Naive thymus-derived CD4-positive, alpha-beta T cell (primary cell): ENCODE measurements around the gene CEACAM20. TPM values are rescaled to one million over a fixed set of nuclear protein-coding genes. Genes with fewer than 3 reads are reported as not detected.

Experiments
- ATAC-seq: fragments of 150-1000 bp; cut with Tn5 transposase; 2 replicates; pipeline ENCODE4 v1.10.0; 2021; ENCODE audit warnings: mild to moderate bottlenecking, moderate library complexity
- CTCF ChIA-PET: fragments of 350-600 bp; sonication (Branson Sonifier 250); formaldehyde crosslinking; loops from one replicate; lab custom pipeline; 2021; ENCODE audit warnings: antibody characterized with exemption; lab: Charles Lee
- POLR2A ChIA-PET: fragments of 350-600 bp; sonication (Branson Sonifier 250); formaldehyde crosslinking; loops from one replicate; lab custom pipeline; 2021; ENCODE audit warnings: antibody characterized with exemption, inconsistent platforms; lab: Charles Lee
- DNase-seq, 9 donors: peaks; one replicate each; pipeline versions ENCODE4 v3.0.0 to v3.0.0-alpha.2; 2020 to 2022; ENCODE audit warnings: mixed read lengths in 1 of 9
- H3K27ac ChIP-seq: one replicate; pipeline ENCODE4 v1.7.0; 2013; ENCODE audit warnings: mild to moderate bottlenecking, low read depth, low read length, moderate library complexity
- H3K27me3 ChIP-seq, 2 donors: one replicate each; pipeline ENCODE4 v1.7.0; 2013; ENCODE audit warnings: low read length in 2 of 2, mild to moderate bottlenecking in 2 of 2, moderate library complexity in 2 of 2; ENCODE audit not compliant: control insufficient read depth in 2 of 2, insufficient read depth in 2 of 2
- H3K36me3 ChIP-seq, 3 experiments: 1 replicate in 2 of 3; 2 replicates in 1 of 3; pipeline ENCODE4 v1.7.0; 2013; ENCODE audit warnings: low read length in 3 of 3, mild to moderate bottlenecking in 3 of 3, moderate library complexity in 1 of 3; ENCODE audit not compliant: insufficient read depth in 3 of 3, control insufficient read depth in 2 of 3
- H3K4me1 ChIP-seq, 2 donors: one replicate each; pipeline ENCODE4 v1.7.0; 2013; ENCODE audit warnings: low read length in 2 of 2, mild to moderate bottlenecking in 2 of 2, moderate library complexity in 1 of 2; ENCODE audit not compliant: control insufficient read depth in 2 of 2, insufficient read depth in 2 of 2
- H3K4me3 ChIP-seq: 2 replicates; pipeline ENCODE4 v1.7.0; 2013; ENCODE audit warnings: mild to moderate bottlenecking, low read length
- H3K9me3 ChIP-seq, 3 experiments: 1 replicate in 2 of 3; 2 replicates in 1 of 3; pipeline ENCODE4 v1.7.0; 2013; ENCODE audit warnings: low read length in 3 of 3; ENCODE audit not compliant: control insufficient read depth in 2 of 3
- H3K27ac Mint-ChIP-seq, 9 donors: one replicate each; pipeline ENCODE4 v1.8.0; 2020 to 2022; ENCODE audit warnings: mixed read lengths in 9 of 9, mild to moderate bottlenecking in 8 of 9, moderate library complexity in 5 of 9, inconsistent platforms in 2 of 9
- H3K27me3 Mint-ChIP-seq, 5 donors: one replicate each; pipeline ENCODE4 v1.8.0; 2021 to 2022; ENCODE audit warnings: mixed read lengths in 5 of 5, mild to moderate bottlenecking in 1 of 5
- H3K36me3 Mint-ChIP-seq, 5 donors: one replicate each; pipeline ENCODE4 v1.8.0; 2020 to 2022; ENCODE audit warnings: mixed read lengths in 5 of 5, mild to moderate bottlenecking in 3 of 5, inconsistent platforms in 1 of 5
- H3K4me1 Mint-ChIP-seq, 7 donors: one replicate each; pipeline ENCODE4 v1.8.0; 2020 to 2022; ENCODE audit warnings: mixed read lengths in 7 of 7, mild to moderate bottlenecking in 3 of 7, inconsistent platforms in 1 of 7
- H3K4me3 Mint-ChIP-seq, 10 donors: one replicate each; pipeline ENCODE4 v1.8.0; 2020 to 2022; ENCODE audit warnings: mild to moderate bottlenecking in 10 of 10, mixed read lengths in 10 of 10, moderate library complexity in 6 of 10, inconsistent platforms in 2 of 10
- H3K9me3 Mint-ChIP-seq, 11 donors: one replicate each; pipeline ENCODE4 v1.8.0; 2020 to 2022; ENCODE audit warnings: mixed read lengths in 11 of 11, mild to moderate bottlenecking in 4 of 11, inconsistent platforms in 1 of 11, moderate library complexity in 1 of 11
- intact Hi-C, 2 donors: fragments of 100-400 bp; cut with micrococcal nuclease; formaldehyde crosslinking; loops; one replicate each; pipeline ENCODE4 v1.15.1; 2023
- polyA plus RNA-seq, 2 donors: library from polyadenylated mRNA; unstranded; fragments of 300-500 nt; fragmentation: Illumina TruSeq; gene quantifications; one replicate each; pipeline ENCODE4 v1.2.3, GENCODE V29; 2021
- total RNA-seq, 6 experiments: library from RNA in 5 of 6; stranded (reverse) in 5 of 6; gene quantifications; 1 replicate in 5 of 6; 2 replicates in 1 of 6; pipeline ENCODE4 v1.2.3 and lab custom pipeline; 2021 to 2026

CEACAM20 gene
- total and polyA plus RNA-seq, 7 experiments from 2014 or later, result not detected

DNA sequence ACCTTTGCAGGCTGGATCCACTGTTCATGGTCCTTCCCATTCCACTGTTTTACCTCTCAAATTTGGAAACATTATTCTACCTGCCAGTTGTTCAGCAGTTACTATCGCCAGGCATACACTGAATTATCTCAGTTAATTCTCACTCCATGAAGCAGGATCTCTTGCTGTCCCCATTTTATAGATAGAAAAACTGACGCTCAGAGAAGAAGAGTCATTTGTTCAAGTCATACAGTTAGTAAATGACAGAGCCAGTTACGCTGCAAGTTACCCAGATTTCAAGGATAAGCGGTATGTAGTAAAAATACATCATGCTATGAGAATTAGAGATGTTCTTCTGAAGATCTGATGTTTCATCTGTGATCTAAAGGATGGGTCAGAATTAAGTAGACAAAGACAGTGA is 43.7 kb upstream of the CEACAM20 start:
- H3K4me1 Mint-ChIP-seq, result no peaks in the 10 kb centered on the region
- H3K36me3 Mint-ChIP-seq, result no peaks in the 10 kb centered on the region
- H3K9me3 ChIP-seq, result no peaks in the 10 kb centered on the region
- ATAC-seq (no peak), DNase-seq (no peak)
- intact Hi-C loops, result no loop called here
- H3K27me3 ChIP-seq, result no peaks in the 10 kb centered on the region
- H3K4me1 ChIP-seq, result no peaks in the 10 kb centered on the region
- no peaks in the 10 kb centered on the region for H3K36me3 ChIP-seq
- H3K4me3 Mint-ChIP-seq, result no peak overlapping the region
- POLR2A ChIA-PET, result no interaction called here
- H3K27ac Mint-ChIP-seq, result no peak overlapping the region
- peaks cover 0 to 25% (median 2%) of the 10 kb centered on the region in 11 donors for H3K9me3 Mint-ChIP-seq
- H3K27me3 Mint-ChIP-seq, result peaks cover 0 to 17% (median 9%) of the 10 kb centered on the region in 5 donors
- CTCF ChIA-PET, result no interaction called here
- H3K4me3 ChIP-seq, result no peak overlapping the region
- no peak overlapping the region for H3K27ac ChIP-seq

DNA sequence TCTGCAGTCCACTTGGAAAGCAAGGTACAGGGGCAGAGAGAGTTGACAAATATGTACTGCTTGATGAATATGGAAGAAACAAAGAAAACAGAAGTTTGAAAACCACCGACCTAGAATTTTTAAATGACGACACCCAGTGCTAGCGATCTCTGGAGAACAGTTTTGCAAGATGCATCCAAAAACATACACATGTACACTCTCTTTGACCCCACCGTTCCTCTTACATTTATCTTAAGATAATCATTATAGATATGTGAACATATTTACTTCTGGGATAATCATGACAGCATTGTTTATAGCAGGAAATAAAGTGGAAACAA is 43.1 kb upstream of the CEACAM20 start:
- DNase-seq, result no peak
- POLR2A ChIA-PET, result no interaction called here
- Mint-ChIP-seq H3K4me3 (no peak overlapping the region), H3K27me3 (peaks cover 0 to 17% (median 13%) of the 10 kb centered on the region in 5 donors), H3K27ac (no peak overlapping the region), H3K9me3 (peaks cover 0 to 20% (median 0%) of the 10 kb centered on the region in 11 donors), H3K4me1 (no peaks in the 10 kb centered on the region), H3K36me3 (no peaks in the 10 kb centered on the region)
- Histone ChIP-seq H3K4me1 (no peaks in the 10 kb centered on the region), H3K4me3 (no peak overlapping the region), H3K27me3 (no peaks in the 10 kb centered on the region), H3K36me3 (no peaks in the 10 kb centered on the region), H3K9me3 (no peaks in the 10 kb centered on the region), H3K27ac (no peak overlapping the region)
- ATAC-seq, result no peak
- CTCF ChIA-PET, result no interaction called here
- intact Hi-C loops, result no loop called here

DNA sequence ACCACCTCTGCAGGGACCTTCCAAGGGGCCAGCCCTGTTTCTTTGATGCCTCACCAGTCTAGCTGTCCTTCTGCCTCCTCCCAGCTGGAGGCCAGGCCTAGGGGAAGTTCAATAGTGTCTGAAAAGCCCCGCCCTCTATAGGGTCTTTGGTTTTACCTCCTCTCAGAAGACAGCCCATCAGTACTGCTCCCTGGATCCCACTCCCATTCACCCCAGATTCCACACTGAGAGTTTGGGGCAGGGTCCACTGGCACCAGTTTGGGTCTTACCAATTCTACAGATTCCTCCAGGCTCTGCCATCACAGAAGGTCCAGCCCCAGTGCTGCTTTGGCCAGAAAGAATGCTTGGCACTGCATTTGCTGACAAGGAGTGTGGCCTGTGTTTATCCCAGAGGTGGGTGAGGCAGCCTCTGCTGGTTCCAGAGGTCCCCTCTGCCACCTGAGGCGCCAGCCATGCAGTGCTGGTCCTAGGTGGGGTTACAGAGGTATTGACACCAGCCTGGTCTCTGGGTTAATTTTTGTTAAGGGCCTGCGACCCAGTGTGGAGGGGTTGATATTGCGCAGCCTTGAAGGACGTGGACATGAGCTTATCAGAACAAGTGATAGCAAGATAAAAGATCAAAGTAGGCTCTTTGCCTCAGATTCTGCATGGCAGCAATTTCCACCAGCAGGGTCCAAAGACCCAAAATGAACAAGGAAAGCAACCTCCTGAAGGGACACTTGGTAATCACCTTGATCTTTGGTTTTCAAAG is 42.5 kb upstream of the CEACAM20 start:
- H3K4me1 Mint-ChIP-seq, result no peaks in the 10 kb centered on the region
- no peaks in the 10 kb centered on the region for H3K36me3 ChIP-seq
- no peak overlapping the region for H3K4me3 Mint-ChIP-seq
- no peak overlapping the region for H3K27ac ChIP-seq
- ATAC-seq (no peak), DNase-seq (no peak)
- no peaks in the 10 kb centered on the region for H3K27me3 ChIP-seq
- intact Hi-C loops, result loop anchor here (1.0 kb wide), 1 partner anchor 85 kb away; no protein-coding TSS in a partner anchor
- no peak overlapping the region for H3K4me3 ChIP-seq
- ChIA-PET POLR2A (no interaction called here), CTCF (interaction anchor here (1.1 to 2.4 kb wide), 3 partner anchors 8 to 86 kb away, joined by 3 to 13 read pairs (median 5); no protein-coding TSS in a partner anchor)
- H3K27ac Mint-ChIP-seq, result no peak overlapping the region
- no peaks in the 10 kb centered on the region for H3K9me3 ChIP-seq
- no peaks in the 10 kb centered on the region for H3K36me3 Mint-ChIP-seq
- peaks cover 0 to 20% (median 16%) of the 10 kb centered on the region in 5 donors for H3K27me3 Mint-ChIP-seq
- peaks cover 0 to 15% (median 0%) of the 10 kb centered on the region in 11 donors for H3K9me3 Mint-ChIP-seq
- no peaks in the 10 kb centered on the region for H3K4me1 ChIP-seq

DNA sequence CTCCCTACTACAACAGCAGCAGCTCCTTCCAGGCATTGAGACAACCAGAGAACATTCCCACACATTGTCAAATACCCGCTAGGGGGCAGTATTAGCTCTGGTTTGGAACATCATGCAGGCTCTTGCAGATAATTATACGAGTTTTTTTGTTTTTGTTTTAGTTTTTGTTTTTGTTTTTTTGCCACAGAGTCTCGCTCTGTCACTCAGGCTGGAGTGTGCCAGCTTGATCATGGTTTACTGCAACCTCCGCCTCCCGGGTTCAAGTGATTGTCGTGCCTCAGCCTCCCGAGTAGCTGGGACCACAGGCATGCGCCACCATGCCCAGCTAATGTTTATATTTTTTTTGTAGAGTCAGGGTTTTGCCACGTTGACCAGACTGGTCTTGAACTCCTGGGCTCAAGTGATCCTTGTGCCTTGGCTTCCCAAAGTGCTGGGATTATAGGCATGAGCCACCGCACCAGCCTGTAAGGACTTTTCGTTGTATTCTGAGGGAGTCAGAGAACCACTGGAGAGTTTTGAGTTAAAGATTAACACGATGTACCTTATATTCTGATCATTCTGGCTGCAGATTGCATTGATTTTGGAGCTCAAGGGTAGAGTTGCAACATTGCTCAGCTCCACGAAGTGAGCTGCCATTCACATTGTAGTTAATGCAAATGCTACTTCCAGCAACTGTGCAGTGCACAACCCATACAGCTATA is 41.7 kb upstream of the CEACAM20 start:
- Mint-ChIP-seq H3K4me3 (no peak overlapping the region), H3K27ac (peak overlapping the region in 1 of 9 donors; percentile 25), H3K36me3 (no peaks in the 10 kb centered on the region), H3K9me3 (peaks cover 0 to 14% (median 0%) of the 10 kb centered on the region in 11 donors), H3K27me3 (peaks cover 0 to 26% (median 22%) of the 10 kb centered on the region in 5 donors), H3K4me1 (no peaks in the 10 kb centered on the region)
- H3K9me3 ChIP-seq, result no peaks in the 10 kb centered on the region
- intact Hi-C loops, result loop anchor here (1.0 kb wide), 1 partner anchor 86 kb away; no protein-coding TSS in a partner anchor
- POLR2A ChIA-PET, result interaction anchor here (0.6 kb wide), 1 partner anchor 60 kb away, joined by 3 read pairs; no protein-coding TSS in a partner anchor
- ATAC-seq (peak; percentile 59), DNase-seq (peak in 8 of 9 donors; percentile 18 to 62 (median 42))
- H3K27me3 ChIP-seq, result no peaks in the 10 kb centered on the region
- no peak overlapping the region for H3K4me3 ChIP-seq
- H3K36me3 ChIP-seq, result no peaks in the 10 kb centered on the region
- no peaks in the 10 kb centered on the region for H3K4me1 ChIP-seq
- no peak overlapping the region for H3K27ac ChIP-seq
- CTCF ChIA-PET, result interaction anchor here (0.6 to 2.4 kb wide), 6 partner anchors 9 to 261 kb away, joined by 3 to 13 read pairs (median 4); no protein-coding TSS in a partner anchor

DNA sequence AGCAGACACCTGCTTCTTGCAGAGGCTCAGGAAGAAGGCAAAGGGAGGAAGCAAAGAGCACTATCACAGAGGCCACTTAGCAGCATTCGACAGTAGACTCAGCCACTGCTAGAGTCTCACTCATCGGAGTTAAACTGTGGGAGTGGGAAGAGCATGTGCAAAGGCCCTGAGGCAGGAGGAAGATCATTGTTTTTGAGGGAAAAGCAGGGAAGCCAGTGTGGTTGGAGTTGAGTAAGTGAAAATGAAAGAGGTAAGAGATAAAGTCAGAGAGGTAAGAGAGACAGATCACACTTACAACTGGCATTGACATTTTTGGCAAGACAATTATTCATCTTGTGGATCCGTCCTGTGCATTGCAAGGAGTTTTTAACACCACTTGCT is 41.1 kb upstream of the CEACAM20 start:
- Mint-ChIP-seq H3K27me3 (peaks cover 0 to 31% (median 23%) of the 10 kb centered on the region in 5 donors), H3K27ac (no peak overlapping the region), H3K36me3 (no peaks in the 10 kb centered on the region), H3K4me1 (no peaks in the 10 kb centered on the region), H3K9me3 (peaks cover 0 to 15% (median 0%) of the 10 kb centered on the region in 11 donors), H3K4me3 (no peak overlapping the region)
- ATAC-seq (no peak), DNase-seq (no peak)
- ChIA-PET CTCF (interaction anchor here (0.6 to 2.4 kb wide), 7 partner anchors 10 to 260 kb away, joined by 3 to 13 read pairs (median 3); no protein-coding TSS in a partner anchor), POLR2A (no interaction called here)
- H3K27ac ChIP-seq, result no peak overlapping the region
- no peaks in the 10 kb centered on the region for H3K4me1 ChIP-seq
- intact Hi-C loops, result no loop called here
- no peaks in the 10 kb centered on the region for H3K36me3 ChIP-seq
- no peaks in the 10 kb centered on the region for H3K27me3 ChIP-seq
- no peaks in the 10 kb centered on the region for H3K9me3 ChIP-seq
- no peak overlapping the region for H3K4me3 ChIP-seq

DNA sequence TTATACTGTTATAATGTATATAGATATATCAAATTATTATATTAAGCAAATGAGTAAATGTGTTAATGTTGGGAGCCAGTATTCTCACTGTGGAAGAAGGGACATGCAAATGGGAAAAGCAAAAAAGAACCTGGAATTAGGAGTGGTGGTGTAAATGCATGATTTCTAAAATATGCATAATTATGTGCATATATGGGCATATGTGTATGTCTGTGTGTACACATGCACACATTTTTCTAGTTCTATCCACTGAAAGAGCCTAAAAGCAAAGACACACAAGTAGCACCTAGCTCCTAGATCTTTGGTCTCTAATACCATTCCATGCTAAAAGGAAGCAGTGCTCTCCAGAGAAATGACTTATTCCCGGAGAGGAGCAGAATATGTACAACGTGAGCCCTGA is 38.3 kb upstream of the CEACAM20 start:
- Mint-ChIP-seq H3K36me3 (no peaks in the 10 kb centered on the region), H3K27me3 (peaks cover 0 to 38% (median 32%) of the 10 kb centered on the region in 5 donors), H3K9me3 (peaks cover 0 to 14% (median 0%) of the 10 kb centered on the region in 11 donors), H3K27ac (no peak overlapping the region), H3K4me3 (no peak overlapping the region), H3K4me1 (no peaks in the 10 kb centered on the region)
- Histone ChIP-seq H3K27me3 (no peaks in the 10 kb centered on the region), H3K4me1 (no peaks in the 10 kb centered on the region), H3K36me3 (no peaks in the 10 kb centered on the region), H3K9me3 (no peaks in the 10 kb centered on the region), H3K27ac (no peak overlapping the region), H3K4me3 (no peak overlapping the region)
- POLR2A ChIA-PET, result no interaction called here
- ATAC-seq, result no peak
- DNase-seq, result no peak
- CTCF ChIA-PET, result no interaction called here
- intact Hi-C loops, result no loop called here
